Neural crest cell (in vitro differentiated cells): ENCODE results near the gene PDZRN4. TPM values are rescaled to one million over a fixed set of nuclear protein-coding genes. Genes with fewer than 3 reads are reported as not detected.
A peak's percentile ranks its signal among the peaks of the same experiment; 100 is the strongest.

Source experiments
- DNase-seq: peaks from one replicate; pipeline ENCODE4 v3.0.0; 2021; ENCODE audit warnings: low read depth, mixed read lengths, low spot score
- H3K27ac Mint-ChIP-seq: one replicate; pipeline ENCODE4 v1.8.0; 2021; ENCODE audit warnings: mild to moderate bottlenecking, mixed read lengths; ENCODE audit not compliant: unreplicated experiment
- H3K27me3 Mint-ChIP-seq: 2 replicates; pipeline ENCODE4 v1.8.0; 2021; ENCODE audit warnings: low read depth, mild to moderate bottlenecking, mixed read lengths
- H3K36me3 Mint-ChIP-seq: 2 replicates; pipeline ENCODE4 v1.8.0; 2021; ENCODE audit warnings: low read depth, mild to moderate bottlenecking, mixed read lengths
- H3K4me1 Mint-ChIP-seq: 2 replicates; pipeline ENCODE4 v1.8.0; 2021; ENCODE audit warnings: mixed read lengths
- H3K4me3 Mint-ChIP-seq: one replicate; pipeline ENCODE4 v1.8.0; 2021; ENCODE audit warnings: mild to moderate bottlenecking, mixed read lengths
- H3K9me3 Mint-ChIP-seq: 2 replicates; pipeline ENCODE4 v1.8.0; 2021; ENCODE audit warnings: mixed read lengths
- CTCF ChIP-seq: fragments of 200-600 bp; sonication (generic); conservative IDR thresholded peaks from 2 replicates; pipeline ENCODE4 v1.5.0; 2021; ENCODE audit warnings: antibody characterized with exemption, mild to moderate bottlenecking
- total RNA-seq: library from RNA; stranded (reverse); gene quantifications from 2 replicates; pipeline ENCODE4 v1.2.1, GENCODE V29; 2021

Gene PDZRN4
- total RNA-seq, 1 donor from 2014 or later = 2.5 TPM

GRCh38 chr12:41362510-41362909 lies 174.4 kb downstream of the PDZRN4 start:
- H3K36me3 Mint-ChIP-seq = no peaks in the 10 kb centered on the region
- H3K27ac Mint-ChIP-seq = no peak overlapping the region

GRCh38 chr12:41362931-41363330 lies 174.8 kb downstream of the PDZRN4 start:
- no peaks in the 10 kb centered on the region for H3K27me3 Mint-ChIP-seq
- no peak overlapping the region for H3K27ac Mint-ChIP-seq
- H3K4me3 Mint-ChIP-seq = no peak overlapping the region
- peaks cover 21% of the 10 kb centered on the region for H3K4me1 Mint-ChIP-seq
- H3K9me3 Mint-ChIP-seq = peaks cover 6% of the 10 kb centered on the region
- TF ChIP-seq CTCF = no peak
- no peak for DNase-seq
- no peaks in the 10 kb centered on the region for H3K36me3 Mint-ChIP-seq

More at GRCh38 chr12:41362510-41362909, 174.4 kb downstream of the PDZRN4 start:
- no peak for TF ChIP-seq CTCF
- H3K27me3 Mint-ChIP-seq = no peaks in the 10 kb centered on the region
- peaks cover 5% of the 10 kb centered on the region for H3K9me3 Mint-ChIP-seq
- H3K4me3 Mint-ChIP-seq = no peak overlapping the region
- H3K4me1 Mint-ChIP-seq = peaks cover 21% of the 10 kb centered on the region
- no peak for DNase-seq

- Mint-ChIP-seq H3K4me1 (peaks cover 21% of the 10 kb centered on the region), H3K36me3 (no peaks in the 10 kb centered on the region)
- TF ChIP-seq CTCF = no peak
Observed at GRCh38 chr12:41364211-41364610, 176.1 kb downstream of the PDZRN4 start.

GRCh38 chr12:41365653-41366171 lies 177.6 kb downstream of the PDZRN4 start:
- Mint-ChIP-seq H3K27me3 (no peaks in the 10 kb centered on the region), H3K4me3 (no peak overlapping the region)

More at GRCh38 chr12:41364211-41364610, 176.1 kb downstream of the PDZRN4 start:
- Mint-ChIP-seq H3K27me3 (no peaks in the 10 kb centered on the region), H3K4me3 (no peak overlapping the region), H3K27ac (no peak overlapping the region), H3K9me3 (peaks cover 9% of the 10 kb centered on the region)
- DNase-seq = no peak

GRCh38 chr12:41367726-41368405 lies 179.7 kb downstream of the PDZRN4 start:
- no peak for DNase-seq
- H3K4me1 Mint-ChIP-seq = peaks cover 16% of the 10 kb centered on the region
- peaks cover 8% of the 10 kb centered on the region for H3K9me3 Mint-ChIP-seq
- H3K4me3 Mint-ChIP-seq = no peak overlapping the region
- peaks cover 3% of the 10 kb centered on the region for H3K36me3 Mint-ChIP-seq
- peak overlapping the region; percentile 54 for H3K27ac Mint-ChIP-seq
- TF ChIP-seq CTCF = peak; percentile 49
- H3K27me3 Mint-ChIP-seq = no peaks in the 10 kb centered on the region

More at GRCh38 chr12:41365653-41366171, 177.6 kb downstream of the PDZRN4 start:
- TF ChIP-seq CTCF = no peak
- Mint-ChIP-seq H3K9me3 (peaks cover 4% of the 10 kb centered on the region), H3K4me1 (peaks cover 21% of the 10 kb centered on the region), H3K36me3 (no peaks in the 10 kb centered on the region), H3K27ac (no peak overlapping the region)
- DNase-seq = no peak
